ENCODE results near the gene RCL1.
"Not testable (repeated sequence)": the region's sequence is repeated elsewhere in the genome, so short reads cannot be mapped to it uniquely, and the experiment has no call there.

The RCL1 gene

GRCh38 chr9:4792572-4793458, at the start of gene RCL1:
TSS of gene RCL1 (plus strand) at chr9:4792944. CDS start at chr9:4793092, 148 bp downstream.
- peak; percentile 88 for DNase-seq

- DNase-seq = no peak
Measured at GRCh38 chr9:4743131-4743875, 49.4 kb upstream of the RCL1 start.

GRCh38 chr9:4746278-4747030, 46.3 kb upstream of the RCL1 start:
- no peak for DNase-seq

GRCh38 chr9:4748612-4749011, 44.1 kb upstream of the RCL1 start:
- DNase-seq = no peak

GRCh38 chr9:4750023-4750673, 42.6 kb upstream of the RCL1 start:
- peak; percentile 55 for DNase-seq

GRCh38 chr9:4754530-4754929, 38.2 kb upstream of the RCL1 start:
- DNase-seq = not testable (repeated sequence)

GRCh38 chr9:4755026-4755609, 37.6 kb upstream of the RCL1 start:
- no peak for DNase-seq

GRCh38 chr9:4756420-4756819, 36.3 kb upstream of the RCL1 start:
- DNase-seq = no peak

GRCh38 chr9:4760122-4760521, 32.6 kb upstream of the RCL1 start:
- DNase-seq = no peak

GRCh38 chr9:4762108-4762885, 30.4 kb upstream of the RCL1 start:
- DNase-seq = peak; percentile 65

GRCh38 chr9:4762886-4763541, 29.7 kb upstream of the RCL1 start:
- DNase-seq = peak; percentile 64

GRCh38 chr9:4764033-4764432, 28.7 kb upstream of the RCL1 start:
- no peak for DNase-seq

- DNase-seq = no peak
Measured at GRCh38 chr9:4768681-4769080, 24.1 kb upstream of the RCL1 start.

- DNase-seq = no peak
Measured at GRCh38 chr9:4769321-4770080, 23.2 kb upstream of the RCL1 start.

GRCh38 chr9:4771788-4772187, 21.0 kb upstream of the RCL1 start:
- no peak for DNase-seq

- no peak for DNase-seq
Measured at GRCh38 chr9:4774209-4774608, 18.5 kb upstream of the RCL1 start.

- DNase-seq = not testable (repeated sequence)
Measured at GRCh38 chr9:4774958-4775357, 17.8 kb upstream of the RCL1 start.

GRCh38 chr9:4780651-4781050, 12.1 kb upstream of the RCL1 start:
- no peak for DNase-seq

- no peak for DNase-seq
Measured at GRCh38 chr9:4781408-4781807, 11.3 kb upstream of the RCL1 start.

GRCh38 chr9:4783191-4783590, 9.6 kb upstream of the RCL1 start:
- DNase-seq = not testable (repeated sequence)
